ENCODE data around the gene FKBP14.
A peak's percentile ranks its signal among the peaks of the same experiment; 100 is the strongest.

FKBP14 gene, protein sequence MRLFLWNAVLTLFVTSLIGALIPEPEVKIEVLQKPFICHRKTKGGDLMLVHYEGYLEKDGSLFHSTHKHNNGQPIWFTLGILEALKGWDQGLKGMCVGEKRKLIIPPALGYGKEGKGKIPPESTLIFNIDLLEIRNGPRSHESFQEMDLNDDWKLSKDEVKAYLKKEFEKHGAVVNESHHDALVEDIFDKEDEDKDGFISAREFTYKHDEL

DNA sequence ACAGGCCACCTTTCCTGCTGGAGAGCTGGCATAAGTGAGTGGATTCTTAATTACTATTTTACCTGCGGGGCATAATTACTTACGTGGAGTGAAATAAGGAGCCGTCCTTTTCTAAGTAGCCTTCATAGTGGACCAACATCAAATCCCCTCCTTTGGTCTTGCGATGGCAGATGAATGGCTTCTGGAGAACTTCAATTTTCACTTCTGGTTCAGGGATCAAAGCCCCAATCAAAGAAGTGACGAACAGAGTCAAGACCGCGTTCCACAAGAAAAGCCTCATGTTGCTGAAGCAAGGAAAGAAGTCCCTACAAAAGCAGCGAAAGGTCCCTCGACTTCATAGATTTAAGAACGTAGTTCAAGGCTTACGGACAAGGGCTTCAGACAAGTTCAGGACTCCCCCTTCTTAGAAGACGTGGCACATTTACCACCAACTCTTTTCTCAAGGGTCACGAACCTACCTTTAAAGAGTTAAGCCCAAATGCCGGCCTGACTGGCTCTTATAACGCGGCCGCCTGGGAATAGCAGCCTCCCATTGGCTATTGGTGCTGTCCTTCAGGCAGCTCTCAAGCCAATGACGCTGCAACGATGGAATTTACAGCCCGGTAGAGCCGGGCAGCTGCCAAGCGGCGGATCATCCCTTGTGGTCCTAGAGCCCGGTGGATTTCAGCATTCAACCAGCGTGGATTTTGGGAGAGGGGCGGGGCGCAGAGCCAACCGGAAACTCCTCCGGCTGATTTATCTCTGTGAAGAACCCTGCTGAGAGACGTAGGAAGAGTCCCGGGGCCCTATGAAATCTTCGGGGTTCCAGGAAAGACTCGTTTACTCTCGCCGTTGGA lies at the start of gene FKBP14:
TSS of gene FKBP14 (minus strand) at position 474 of the 836 bp plus-strand sequence. CDS start at position 280, 194 bp downstream.
- FAIRE-seq: peak; percentile 93

DNA sequence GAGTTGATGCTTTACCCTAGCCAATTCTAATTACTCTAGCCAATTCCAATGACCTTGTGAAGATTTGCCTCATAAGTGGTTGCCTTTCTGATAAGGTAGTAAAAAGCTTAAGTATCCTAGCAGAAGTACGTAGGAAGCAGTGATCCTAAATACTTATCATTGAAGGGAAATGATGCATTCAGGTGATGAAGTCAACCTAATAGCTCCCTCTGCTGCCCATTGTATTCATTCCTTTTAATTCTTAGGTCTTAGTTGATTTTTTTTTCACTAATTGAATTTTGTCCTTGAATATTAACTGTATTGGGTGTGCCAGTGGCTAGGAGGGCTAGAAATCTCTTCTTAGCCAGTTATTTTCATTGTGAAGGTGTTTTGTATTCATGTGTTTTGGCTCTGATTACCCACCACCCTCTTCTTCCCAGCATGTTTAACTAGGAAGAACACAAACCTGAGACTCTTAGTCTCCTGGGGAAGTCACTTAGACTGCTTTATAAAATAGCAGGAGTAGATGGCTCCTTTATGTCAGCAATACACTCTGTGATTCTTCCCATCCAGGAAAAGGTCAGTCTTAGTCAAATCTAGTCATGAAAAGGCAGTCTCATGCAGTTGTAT lies 48.0 kb upstream of the FKBP14 start:
- peak; percentile 97 for FAIRE-seq

GRCh38 chr7:30072735-30073134 lies 46.2 kb upstream of the FKBP14 start:
- no peak for FAIRE-seq

GRCh38 chr7:30070052-30070451 lies 43.5 kb upstream of the FKBP14 start:
- FAIRE-seq: no peak

- FAIRE-seq: no peak
Observed at GRCh38 chr7:30069096-30069867, 42.8 kb upstream of the FKBP14 start.

GRCh38 chr7:30068117-30068516 lies 41.6 kb upstream of the FKBP14 start:
- FAIRE-seq: no peak

GRCh38 chr7:30066687-30067086 lies 40.2 kb upstream of the FKBP14 start:
- FAIRE-seq: no peak

- no peak for FAIRE-seq
Observed at GRCh38 chr7:30065746-30066145, 39.2 kb upstream of the FKBP14 start.

- FAIRE-seq: peak; percentile 84
Observed at GRCh38 chr7:30062587-30062986, 36.1 kb upstream of the FKBP14 start.

DNA sequence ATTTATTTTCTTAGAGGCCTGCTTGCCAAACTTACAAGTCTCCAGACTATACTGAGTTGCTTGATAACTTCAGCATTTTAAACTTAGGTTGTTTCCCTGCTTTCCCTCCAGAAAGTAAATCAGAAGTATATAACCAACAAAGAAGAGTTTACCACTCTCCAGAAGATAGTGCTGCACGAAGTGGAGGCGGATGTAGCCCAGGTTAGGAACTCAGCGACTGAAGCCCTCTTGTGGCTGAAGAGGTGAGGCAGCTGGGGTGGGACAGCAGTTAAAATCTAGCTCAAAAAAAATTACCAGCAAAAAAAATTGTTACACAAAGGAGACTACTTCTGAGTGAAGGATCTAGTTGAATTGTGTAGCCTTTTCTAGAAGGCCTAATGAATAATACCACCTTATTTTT lies 35.3 kb upstream of the FKBP14 start:
- FAIRE-seq: peak; percentile 17

- FAIRE-seq: no peak
Observed at GRCh38 chr7:30057741-30058140, 31.2 kb upstream of the FKBP14 start.

DNA sequence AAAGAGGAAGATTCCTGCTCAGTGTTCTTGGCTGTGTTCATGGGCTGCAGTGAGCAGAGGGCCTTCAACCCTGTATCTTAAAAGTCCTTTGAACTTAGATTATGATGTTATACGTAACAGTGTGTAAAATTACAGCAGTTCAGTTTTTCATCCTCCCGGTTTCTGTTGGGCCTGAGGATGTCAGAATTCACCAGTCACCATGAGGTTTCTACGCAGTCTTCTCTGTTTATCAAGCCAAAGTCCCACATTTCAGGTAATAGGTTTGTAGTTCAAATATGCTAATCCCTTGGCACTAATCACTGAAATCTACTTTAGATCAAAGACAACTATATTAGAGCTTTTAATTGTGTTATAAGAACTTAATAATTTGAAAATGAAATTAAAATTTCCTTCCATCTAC lies 26.6 kb upstream of the FKBP14 start:
- FAIRE-seq: no peak

GRCh38 chr7:30049173-30049572 lies 22.7 kb upstream of the FKBP14 start:
- FAIRE-seq: no peak

- FAIRE-seq: no peak
Observed at GRCh38 chr7:30048582-30048981, 22.1 kb upstream of the FKBP14 start.

DNA sequence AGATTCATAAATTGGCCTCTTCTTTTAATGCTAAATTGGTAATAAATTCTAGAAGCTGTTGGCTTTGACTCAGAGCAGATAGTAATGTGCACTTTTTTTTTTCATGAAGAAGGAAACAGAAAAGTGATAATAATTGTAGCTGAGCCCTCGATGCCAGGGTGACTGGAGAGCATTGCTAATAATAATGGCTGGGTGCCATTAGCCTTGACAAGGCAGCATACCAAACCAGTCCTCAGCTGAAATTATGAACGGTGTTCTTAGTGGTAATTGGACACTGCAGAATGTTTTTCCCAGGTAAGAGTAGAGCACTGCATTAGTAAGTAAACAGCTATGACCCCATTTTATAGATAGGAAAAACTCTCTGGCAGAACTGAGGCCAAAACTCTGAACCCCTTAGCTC lies 20.6 kb upstream of the FKBP14 start:
- no peak for FAIRE-seq

GRCh38 chr7:30046127-30046770 lies 19.7 kb upstream of the FKBP14 start:
- FAIRE-seq: no peak

- FAIRE-seq: no peak
Observed at GRCh38 chr7:30041526-30042269, 15.2 kb upstream of the FKBP14 start.

- FAIRE-seq: no peak
Observed at GRCh38 chr7:30040938-30041337, 14.4 kb upstream of the FKBP14 start.

DNA sequence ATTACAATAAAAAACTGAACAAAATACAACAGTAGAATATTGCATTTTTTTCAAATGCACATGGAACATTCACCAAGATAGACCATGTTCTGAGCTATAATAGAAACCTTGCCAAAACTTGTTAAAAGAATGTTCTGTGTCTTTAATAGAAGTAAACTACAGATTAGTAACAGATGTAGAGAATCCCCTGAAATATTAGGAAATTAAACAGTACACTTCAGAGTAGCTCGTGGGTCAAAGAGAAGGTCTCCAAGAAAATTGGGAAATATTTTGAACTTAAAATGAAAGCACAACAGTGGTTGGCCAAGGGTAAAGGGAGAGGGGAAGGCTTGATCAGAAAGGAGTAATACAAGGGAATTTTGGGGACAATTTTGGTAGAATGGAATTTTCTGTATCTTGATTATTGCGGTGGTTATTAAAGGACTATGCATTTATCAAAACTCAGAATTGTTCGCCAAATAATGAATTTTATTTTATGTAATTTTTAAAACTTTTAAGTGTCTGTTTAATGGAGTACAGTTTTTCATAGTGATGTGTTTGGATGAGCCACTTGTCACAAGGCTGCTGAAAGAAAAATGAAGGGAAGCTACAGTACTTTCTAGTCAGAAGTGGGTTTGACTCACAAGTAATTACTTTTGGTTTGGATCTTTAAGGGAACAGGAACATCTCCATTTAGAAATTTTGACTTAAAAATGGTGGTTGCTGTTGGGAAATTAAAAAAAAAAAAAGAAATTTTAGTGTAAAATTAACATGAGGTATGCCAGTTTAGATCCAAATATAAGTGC lies 11.9 kb upstream of the FKBP14 start:
- FAIRE-seq: peak; percentile 45

DNA sequence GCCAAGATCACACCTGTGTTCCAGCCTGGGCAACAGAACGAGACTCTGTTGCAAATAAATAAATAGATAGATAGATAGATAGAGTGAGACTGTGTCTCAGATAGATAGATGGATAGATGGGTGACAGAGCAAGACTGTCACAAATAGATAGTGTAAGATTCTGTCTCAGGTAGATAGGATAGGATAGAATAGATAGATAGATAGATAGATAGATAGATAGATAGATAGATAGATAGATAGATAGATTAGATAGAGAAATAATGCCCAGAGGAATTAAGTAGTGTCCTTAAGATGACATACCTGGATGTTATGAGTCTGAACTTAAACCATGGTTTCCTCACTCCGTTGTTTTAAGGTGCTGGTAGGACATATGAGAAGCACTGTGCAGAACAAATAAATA lies 9.7 kb upstream of the FKBP14 start:
- FAIRE-seq: no peak

DNA sequence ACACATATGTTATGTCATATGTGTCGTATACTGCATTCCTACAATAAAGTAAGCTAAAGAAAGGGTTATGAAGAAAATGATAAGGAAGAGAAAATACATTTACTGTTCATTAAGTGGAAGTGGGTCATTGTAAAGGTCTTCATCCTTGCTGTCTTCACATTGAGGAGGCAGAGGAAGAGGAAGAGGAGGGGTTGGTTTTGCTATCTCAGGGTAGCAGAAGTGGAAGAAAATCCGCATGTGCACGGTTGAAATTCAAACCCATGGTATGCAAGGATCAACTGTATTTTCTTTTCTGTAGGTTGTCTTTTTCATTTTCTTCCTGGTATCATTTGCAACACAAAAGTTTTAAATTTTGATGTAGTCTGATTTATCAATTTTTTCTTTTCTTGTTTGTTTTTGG lies 8.0 kb upstream of the FKBP14 start:
- no peak for FAIRE-seq

All from islet of Langerhans (tissue), 1 donor.